GM19438 (cell line): Measurements from ENCODE around the gene COX7A2.

Experiments
- ATAC-seq: cut with Tn5 transposase; IDR thresholded peaks from one replicate; pipeline ENCODE4 v1.9.1; 2021; ENCODE audit warnings: low read depth; ENCODE audit not compliant: unreplicated experiment

COX7A2 gene, protein sequence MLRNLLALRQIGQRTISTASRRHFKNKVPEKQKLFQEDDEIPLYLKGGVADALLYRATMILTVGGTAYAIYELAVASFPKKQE

DNA sequence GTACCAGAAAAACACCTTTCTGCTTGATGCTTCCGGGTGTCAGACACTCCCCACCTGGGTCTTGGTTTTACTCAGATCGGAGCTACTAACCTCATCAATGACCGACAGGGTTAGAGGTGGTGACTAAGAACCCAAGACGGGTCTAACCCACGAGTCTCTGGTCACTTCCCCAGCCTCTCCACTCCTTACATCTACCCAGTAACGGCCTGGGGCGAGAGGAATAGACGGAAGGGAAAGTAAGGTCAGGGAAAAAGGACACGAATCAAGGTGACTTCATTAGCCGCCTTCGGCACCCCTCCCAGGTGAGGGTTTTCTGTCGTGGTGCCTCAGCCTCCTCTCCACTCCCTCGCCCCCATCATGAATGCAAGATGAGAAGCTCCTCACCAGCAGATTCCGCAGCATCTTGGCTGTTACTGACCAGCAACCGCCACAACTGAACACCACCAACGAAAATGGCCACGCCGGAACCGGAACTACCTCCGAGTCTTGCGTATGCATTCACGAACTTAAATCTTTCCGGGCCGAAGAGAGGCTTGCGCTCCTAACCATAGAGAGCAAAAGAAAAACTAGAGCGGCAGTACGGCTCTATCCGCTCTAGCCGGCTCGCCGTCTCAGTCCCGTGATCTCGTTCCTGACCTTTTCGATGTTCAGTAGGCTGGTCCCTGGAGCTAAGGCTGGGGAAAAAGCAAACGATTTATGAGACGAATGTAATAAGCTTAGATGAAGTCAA is at the start of gene COX7A2:
Gene COX7A2 (minus strand): TSS at position 469 of the 730 bp plus-strand sequence. CDS start 67 bp downstream, at position 402.
- ATAC-seq: peak; percentile 93

DNA sequence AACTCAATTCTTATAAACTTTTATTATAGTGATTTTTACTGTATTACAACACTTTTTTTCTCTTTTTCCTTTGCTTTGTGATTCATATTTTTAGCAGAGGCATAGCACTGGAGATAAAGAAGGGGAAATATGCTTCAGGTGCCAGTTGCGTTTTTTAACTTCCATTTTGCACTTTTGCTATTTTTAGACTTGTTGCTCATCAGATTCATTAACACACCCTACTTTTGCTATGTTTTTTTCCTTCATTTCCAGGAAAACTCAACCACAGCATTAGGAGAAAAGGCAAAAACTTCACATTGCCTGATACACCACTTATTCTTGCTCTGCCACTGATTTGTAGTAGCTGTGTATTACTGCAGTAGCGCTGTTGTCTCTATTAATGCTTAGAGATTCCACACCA is 49.0 kb upstream of the COX7A2 start:
- no peak for ATAC-seq

DNA sequence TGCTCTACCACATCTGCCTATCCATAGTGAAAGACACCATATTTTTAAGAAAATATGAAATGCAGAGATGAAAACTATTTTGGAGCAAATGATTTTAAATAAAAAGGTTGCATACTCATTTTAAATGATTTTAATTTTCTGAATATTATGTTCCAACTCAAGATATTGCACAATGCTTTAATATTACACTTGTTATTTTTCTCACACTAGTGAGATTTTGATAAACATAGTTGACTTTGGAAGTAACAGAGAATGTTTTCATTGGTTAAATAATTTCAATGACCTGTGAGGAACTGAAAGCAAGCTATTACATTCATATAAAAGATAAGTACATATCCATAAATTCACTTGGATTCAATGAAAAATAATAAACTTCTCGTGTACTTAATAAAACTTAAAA is 48.1 kb upstream of the COX7A2 start:
- ATAC-seq: no peak

DNA sequence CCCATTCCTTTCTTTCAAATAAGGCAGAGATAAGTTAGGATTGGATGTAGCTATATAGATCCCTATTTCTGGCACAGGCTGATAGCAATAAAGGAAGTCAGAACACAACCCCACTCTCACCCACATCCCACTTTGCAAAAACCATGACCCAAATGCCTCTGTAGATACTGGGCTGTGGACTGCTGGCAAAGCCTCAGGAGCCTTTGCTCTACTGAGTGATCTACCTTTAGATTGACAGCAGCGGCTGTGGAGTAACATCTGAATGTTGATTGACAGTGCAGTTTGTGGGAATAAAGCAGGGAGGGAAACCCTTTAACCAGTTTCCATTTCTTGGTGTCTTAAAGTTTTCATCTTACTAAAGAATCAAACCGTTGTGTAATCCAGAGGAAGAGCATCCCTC is 47.7 kb upstream of the COX7A2 start:
- ATAC-seq: no peak

DNA sequence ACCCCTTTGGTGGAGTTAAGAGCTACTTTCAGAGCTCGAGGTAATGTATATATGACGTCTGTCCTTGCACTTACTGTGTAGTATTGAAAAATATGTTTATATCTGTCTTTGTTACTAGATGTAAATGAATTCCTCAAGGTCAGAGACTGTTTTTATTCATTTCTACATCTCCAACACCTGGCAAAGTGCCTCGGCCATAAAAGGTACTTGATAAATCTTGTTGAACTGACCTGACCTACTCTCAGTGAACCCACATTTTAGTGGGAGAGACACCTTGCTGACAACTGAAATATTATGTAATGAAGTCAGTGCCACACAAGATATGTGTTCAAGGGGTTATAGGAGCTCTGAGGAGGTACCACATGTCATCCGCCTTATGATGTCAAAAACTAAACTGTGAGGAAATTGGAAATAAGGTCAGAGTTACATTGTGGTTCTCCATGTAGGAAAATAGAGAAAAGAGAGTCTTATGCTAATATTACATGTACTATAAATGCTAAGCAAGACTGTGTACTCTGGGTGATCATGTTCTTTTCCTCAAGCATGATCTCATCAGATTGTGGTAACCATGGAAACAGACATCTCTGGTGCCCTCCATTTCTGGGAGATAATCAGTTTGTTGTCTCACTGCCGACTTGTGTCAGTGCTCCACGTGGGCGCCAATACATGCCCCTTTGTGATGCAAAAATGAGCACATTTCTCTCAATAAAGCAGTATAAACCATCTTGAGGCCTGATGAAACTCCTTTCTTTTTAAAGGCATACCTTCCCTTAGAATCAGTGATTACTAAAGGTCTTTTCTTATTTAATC is 46.7 kb upstream of the COX7A2 start:
- no peak for ATAC-seq

DNA sequence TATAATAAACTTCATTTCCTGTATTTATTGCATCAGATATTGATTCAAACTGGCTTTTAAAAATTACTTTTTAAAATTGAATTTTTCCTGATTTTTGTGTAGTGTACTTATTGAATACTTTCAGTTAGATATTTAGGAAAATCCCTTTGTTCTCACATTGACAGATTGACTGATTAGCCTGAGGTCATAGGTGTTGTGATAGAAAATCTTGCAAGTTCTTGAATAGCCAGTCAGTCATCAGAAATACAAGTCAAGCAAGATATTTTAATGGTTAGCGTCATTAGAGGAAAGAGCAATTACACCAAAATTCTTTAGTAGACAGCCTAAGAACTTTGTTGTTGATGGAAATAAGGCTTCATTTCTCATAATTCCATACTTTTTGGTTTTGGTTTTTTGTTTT is 44.4 kb upstream of the COX7A2 start:
- ATAC-seq: no peak

DNA sequence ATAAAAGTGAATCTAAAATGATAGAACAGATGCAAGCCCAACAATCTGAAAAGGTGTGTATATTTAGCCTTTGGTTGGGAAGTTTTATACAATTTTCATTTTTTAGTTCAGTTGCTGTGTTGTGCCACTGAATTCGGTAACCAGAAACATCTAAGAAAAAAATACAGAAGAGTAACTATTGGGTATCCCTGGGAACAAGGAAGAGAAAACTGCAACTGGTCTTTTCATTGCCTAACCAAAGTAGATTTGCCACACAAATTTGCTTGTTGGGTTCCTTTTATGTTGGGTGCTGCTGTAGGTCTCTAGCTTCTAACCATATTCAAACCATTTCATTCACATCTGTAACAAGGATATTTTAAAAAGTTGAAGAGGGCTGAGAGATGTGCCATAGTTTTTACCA is 43.8 kb upstream of the COX7A2 start:
- no peak for ATAC-seq

DNA sequence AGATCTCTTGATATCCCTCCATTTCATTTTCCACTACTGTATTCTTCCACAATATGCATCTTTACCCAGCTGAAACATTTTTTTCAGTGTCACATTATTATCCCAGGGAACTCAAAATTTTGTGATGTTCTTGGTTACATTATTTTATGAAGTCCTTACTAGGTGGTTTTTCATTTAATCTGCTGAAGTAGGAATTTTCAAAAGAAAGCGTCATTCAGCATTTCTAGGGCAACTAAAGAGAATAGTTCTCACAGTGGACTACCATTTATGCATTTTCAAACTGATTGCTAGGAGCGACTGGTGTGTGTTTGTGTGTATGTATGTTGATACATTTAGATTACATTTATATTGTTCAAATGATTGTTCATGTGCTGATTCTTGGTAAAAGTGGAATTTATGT is 43.4 kb upstream of the COX7A2 start:
- no peak for ATAC-seq

DNA sequence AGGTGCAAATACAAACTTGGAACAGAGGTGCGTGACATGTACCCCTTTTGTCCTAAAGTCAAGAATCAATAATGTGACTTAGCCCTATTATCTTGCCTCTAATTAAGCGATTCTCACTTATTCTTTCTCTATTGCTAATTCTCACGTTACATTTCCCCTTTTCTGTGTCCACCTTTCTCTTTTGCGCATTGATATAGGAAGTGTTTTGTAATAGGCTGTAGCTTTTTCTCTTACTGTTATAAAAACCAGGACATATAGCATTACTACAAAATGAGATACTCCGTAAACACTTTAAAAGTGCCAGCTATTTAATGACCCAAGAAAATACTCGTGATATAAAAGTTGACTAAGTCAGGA is 41.7 kb upstream of the COX7A2 start:
- ATAC-seq: no peak

DNA sequence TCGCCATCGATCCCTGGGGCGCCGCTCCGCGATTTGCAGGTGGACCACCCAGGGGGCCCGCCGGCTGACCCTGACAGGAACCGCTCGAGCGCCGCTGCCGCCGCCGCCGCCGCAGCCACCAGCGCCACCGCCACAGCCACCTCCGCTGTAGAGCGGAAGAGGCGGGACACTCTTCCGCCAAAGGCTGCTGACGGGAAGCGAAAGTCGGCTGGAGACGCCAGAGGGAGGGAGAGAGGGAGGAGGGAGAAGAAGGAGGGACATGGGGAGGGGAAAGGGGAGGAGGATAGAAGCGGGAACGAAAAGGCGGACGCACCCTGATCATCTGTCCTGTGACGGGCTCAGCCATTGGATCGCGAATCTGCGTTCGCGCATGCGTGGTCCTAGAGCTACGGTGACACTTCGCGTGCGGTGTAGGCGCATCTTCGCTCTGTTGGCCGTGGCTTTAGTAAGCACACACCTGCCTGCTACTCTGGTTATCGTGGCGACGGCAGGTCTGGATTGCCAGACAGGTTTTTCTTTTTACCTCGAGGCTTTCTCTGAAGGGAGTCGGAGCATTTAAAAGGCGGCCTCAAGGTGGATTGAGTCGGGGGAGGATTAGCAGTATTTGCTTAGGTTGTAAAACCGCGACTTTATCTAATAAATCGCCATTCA is 41.2 kb upstream of the COX7A2 start, which contains the start of gene TMEM30A:
Gene TMEM30A (minus strand): TSS at position 161 of the 651 bp plus-strand sequence. CDS start 154 bp downstream, at position 7.
- peak; percentile 92 for ATAC-seq

DNA sequence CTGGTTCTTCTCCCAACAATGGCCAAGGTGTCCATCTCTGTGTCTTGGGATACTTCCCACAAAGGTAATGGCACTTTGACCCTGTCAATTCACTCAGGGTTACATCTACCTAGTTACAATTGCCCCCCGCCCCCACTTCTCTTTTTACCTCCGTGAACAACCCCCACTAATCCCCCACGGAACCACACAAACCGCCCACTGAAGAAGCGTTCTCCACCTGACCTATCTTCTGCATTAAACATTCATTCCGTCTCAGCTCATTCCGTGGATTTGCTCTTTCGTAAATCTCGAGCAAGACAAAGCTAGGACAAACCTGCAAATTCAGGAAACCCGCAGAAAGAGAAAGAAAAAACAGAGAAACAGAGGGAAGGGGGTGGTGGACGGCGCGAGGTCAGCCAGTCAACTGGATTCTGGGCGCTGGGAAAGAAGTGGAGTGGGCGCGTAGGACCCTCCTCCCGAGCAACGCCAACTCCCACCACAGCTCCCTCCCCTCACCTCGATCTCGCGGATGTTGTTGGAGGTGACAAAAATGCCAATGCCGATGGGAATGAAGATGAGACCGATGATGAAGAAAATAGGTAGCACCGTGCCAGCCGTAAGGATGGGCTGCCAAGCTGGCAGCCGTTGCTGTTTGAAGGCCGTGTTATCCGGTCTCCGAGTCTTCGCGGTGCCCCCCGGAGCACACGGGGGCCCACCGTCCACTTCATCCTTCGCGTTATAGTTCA is 40.5 kb upstream of the COX7A2 start:
- peak; percentile 1 for ATAC-seq

DNA sequence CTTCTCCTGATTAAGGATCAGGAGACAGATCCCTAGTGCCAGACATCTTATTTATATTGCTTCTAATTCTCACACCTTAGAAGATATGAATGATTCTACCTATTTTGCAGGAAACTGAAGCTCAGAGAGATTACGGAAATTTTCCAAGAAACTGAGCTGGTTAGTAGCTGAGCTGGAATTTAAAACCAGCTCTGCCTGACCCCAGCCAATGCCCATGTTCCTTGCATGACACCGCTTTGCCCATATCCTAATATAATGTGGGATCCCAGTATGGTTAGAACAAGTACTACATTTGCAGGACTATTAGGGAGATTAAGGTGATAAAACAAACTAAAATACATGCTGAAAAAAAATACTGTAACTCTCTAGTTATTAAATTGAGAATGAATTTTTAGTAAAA is 39.1 kb upstream of the COX7A2 start:
- ATAC-seq: no peak

DNA sequence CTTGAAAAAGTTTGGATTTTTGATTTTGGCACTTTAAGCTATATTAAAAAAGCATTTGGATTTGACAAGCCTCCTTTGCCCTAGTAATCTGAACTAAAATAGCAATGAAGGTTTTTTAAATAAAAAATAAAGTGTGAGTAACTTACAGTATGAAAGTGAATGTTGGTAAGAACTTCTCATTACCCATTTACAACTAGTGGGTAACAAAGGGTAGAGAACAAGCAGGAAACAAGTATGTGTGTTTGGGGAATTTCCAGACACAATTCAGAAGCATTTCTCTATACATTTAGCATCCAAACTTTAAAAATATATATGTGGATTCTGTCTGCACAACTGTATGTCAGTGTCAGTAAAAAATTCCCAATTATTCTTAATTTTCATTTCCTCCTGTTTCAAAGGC is 38.1 kb upstream of the COX7A2 start:
- ATAC-seq: no peak

DNA sequence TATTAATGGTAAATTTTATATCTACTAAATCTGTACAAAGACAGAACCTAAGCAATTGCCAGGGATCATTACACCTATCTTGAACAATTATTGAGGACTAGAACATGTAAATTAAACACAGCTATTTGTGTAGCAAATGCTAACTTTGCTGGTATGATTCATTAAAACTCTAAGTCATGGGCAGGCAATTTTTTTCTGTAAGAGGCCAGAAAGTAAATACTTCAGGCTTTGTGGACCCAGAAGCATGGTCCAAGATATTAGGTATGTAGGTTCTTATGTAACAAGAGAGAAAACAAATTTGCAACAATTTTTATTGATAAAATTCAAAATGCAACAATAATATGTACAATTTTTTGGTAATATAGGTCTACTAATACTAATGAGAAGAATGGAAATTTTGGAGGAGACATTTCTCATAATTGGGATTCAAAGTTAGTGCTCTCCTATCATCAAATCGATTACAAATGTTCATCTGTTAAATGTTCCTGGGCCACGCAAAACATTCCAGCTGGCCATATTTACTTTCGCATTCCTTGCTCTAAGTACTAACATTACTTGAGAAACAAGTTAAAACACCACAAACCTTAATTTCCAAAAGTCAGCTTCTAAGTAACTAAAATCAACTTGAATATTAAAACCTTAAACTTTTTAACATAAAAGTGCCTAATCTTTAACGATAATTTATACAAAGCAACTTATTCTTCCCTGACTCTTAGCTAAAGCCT is 36.7 kb upstream of the COX7A2 start:
- no peak for ATAC-seq

DNA sequence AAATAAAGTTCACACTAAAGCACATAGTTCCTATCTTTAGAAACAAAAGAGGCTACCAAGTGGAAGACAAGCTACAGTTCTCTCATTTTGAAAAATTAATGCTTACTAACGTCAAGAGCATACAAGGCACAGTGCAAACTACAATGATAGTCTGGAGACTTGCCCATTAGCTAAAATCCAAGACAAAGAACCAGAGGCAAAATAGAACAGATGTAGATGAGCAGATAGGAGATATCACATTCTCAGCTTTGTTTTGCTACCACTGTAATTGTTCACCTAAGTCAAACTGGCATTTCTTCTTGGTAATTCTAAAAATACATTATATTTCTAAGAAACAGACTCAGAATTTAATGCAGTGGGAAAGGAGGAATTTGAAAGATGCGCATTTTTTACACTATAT is 35.8 kb upstream of the COX7A2 start:
- ATAC-seq: no peak

DNA sequence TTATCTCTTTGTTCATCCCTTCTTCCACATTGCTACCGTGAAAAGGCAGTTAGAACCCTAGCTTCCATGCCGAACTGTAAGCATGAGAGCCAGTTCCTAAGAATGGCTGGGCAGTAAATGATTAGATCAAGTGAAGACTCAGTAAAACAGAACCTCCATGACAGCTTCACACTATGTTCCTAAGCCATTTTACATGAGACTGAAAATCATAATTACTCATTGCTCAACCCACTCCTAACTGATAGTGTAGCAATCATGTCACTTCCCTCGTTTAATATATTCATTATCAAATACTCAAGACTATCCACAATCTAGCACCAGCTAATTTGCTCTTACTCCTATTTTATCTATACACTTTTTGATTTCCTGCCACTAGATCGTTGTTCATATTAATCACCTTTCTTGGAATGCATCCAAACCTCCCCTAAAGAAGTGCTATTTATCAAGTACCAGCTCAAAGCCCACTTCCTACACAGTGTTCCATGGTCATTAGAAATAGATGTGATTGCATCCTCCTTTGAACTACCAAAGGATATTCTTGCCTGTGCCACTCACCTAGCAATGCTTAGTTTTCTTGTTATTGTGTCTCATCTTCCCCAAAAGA is 35.0 kb upstream of the COX7A2 start:
- no peak for ATAC-seq

DNA sequence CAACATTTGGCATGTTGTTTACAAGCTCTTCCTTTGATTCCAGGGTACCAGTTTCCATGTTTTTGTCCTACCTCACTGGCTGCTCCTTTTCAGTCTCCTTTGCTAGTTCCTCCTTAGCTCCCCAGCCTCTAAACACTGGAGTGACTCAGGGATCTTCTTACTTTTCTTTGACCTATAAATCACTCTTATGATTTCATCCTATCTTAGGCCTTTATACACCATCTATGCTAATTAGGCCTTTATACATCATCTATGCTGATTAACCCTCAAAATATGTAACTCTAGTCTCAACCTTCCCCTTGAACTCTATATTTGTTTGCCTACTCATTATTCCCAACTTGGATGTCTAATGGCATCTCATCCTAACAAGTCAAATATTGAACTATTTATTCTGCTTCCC is 31.5 kb upstream of the COX7A2 start:
- ATAC-seq: no peak

DNA sequence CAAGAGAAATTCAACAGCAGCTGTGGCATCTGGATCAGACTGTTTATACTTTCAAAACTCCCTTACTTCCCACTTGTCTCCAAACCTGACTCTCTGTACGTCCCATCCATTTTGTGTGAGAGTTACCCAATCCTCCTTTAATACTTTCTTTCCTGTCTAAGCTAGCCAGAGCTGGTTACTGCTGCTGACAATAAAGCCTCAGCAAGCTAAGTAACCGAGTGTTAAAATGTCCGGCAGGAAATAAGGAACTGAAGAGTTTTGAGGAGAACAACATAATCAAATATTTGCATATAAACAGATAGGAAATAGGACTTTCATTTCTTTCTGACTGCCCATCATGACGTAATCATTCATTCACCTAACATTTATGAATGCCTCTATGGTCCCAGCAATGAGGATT is 29.4 kb upstream of the COX7A2 start:
- ATAC-seq: no peak

DNA sequence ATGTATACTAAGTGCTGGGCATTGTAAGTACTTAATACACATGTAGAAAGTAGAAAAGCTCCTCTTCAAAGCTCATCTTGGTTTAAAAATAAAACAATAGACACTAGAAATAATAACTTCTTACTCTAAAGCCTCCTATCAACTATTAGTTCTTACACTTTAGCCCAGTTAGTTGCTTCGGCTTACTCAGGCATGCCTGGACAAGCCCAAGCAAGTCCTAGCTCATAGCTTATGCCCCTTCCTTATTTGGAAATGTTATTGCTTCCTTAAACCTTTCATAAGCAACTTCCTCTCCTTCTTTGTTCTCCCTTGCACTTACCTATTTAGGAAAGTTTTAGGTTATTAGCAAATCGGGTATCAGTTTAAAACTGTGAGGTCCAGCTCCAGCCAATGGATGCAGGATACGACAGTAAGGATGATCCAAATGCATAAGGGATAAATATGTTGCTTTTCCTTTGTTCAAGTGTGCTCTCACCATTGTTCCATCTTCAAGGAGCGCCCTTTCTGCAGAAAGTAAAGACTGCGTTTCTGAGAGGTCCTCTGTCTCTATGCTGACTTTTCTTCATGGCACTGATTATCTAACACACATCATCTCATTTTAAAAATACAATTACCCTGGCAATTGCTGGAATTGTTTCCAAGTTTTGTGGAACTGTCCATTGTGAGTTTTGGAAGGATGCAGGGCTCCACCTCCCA is 28.7 kb upstream of the COX7A2 start:
- no peak for ATAC-seq
